Measurements from ENCODE around the gene NCAPG2. TPM values are rescaled to one million over a fixed set of nuclear protein-coding genes. Genes with fewer than 3 reads are reported as not detected.

The NCAPG2 gene
- total and polyA plus RNA-seq, 2 experiments from 2014 or later, result 38.7 to 91.2 TPM

GRCh38 chr7:158611541-158611940 is 93.1 kb downstream of the NCAPG2 start:
- H3K4me3 ChIP-seq, result no peak overlapping the region
- H3F3A ChIP-seq (replicated peaks; ENCODE audit: low read depth), result no peaks in the 10 kb centered on the region
- H3K9me2 ChIP-seq (ENCODE audit: insufficient read depth), result no peaks in the 10 kb centered on the region
- Mint-ChIP-seq H3K27ac (no peak overlapping the region), H3K36me3 (ENCODE audit: low read depth) (peaks cover 26% of the 10 kb centered on the region), H3K4me3 (no peak overlapping the region), H3K9me3 (no peaks in the 10 kb centered on the region; the same call in 2 of the 3 replicates), H3K4me1 (peaks cover 19% of the 10 kb centered on the region), H3K27me3 (ENCODE audit: insufficient read depth, low read depth, poor library complexity) (peaks cover 9% of the 10 kb centered on the region)
- no peak for DNase-seq (ENCODE audit: low spot score)
- H3K79me2 ChIP-seq (replicated peaks; ENCODE audit: insufficient read depth), result peaks cover 14% of the 10 kb centered on the region
- no peak for ATAC-seq
- no peaks in the 10 kb centered on the region for H3K36me3 ChIP-seq (ENCODE audit: insufficient read depth)
- no peaks in the 10 kb centered on the region for H3K27me3 ChIP-seq (ENCODE audit: insufficient read depth)
- peak overlapping the region; percentile 55; the same call in 1 of the 2 replicates for H3K27ac ChIP-seq (ENCODE audit: low read depth)
- H3K4me1 ChIP-seq (ENCODE audit: insufficient read depth), result peaks cover 20% of the 10 kb centered on the region
- H4K20me1 ChIP-seq (replicated peaks; ENCODE audit: insufficient read depth), result no peaks in the 10 kb centered on the region
- no peak for TF ChIP-seq POLR2AphosphoS5 (IDR thresholded peaks at IDR 0.05; ENCODE audit: low read depth)
- TF ChIP-seq ZNF331 (CRISPR knock-in tag; IDR thresholded peaks at IDR 0.05; ENCODE audit: low read depth), result no peak
- no peak for TF ChIP-seq NANOG (IDR thresholded peaks at IDR 0.05; ENCODE audit: borderline replicate concordance)
- TF ChIP-seq REST (IDR thresholded peaks at IDR 0.05; ENCODE audit: unreplicated experiment), result no peak
- no peak for TF ChIP-seq EZH2 (IDR thresholded peaks at IDR 0.05; ENCODE audit: low read depth, unreplicated experiment)
- TF ChIP-seq STAT1 (IDR thresholded peaks at IDR 0.05; ENCODE audit: unreplicated experiment), result no peak
- no peak for TF ChIP-seq ZNF462 (CRISPR knock-in tag; IDR thresholded peaks at IDR 0.05)
- no peak for TF ChIP-seq EZH2phosphoT487 (IDR thresholded peaks at IDR 0.05; ENCODE audit: unreplicated experiment)
- TF ChIP-seq CTCF (conservative IDR thresholded peaks at IDR 0.05; ENCODE audit: low read depth in 2 of 2), result no peak
- TF ChIP-seq ETS1 (IDR thresholded peaks at IDR 0.05), result no peak
- TF ChIP-seq CREB1 (CRISPR knock-in tag; IDR thresholded peaks at IDR 0.05; ENCODE audit: low read depth), result no peak
- no peak for TF ChIP-seq JUNB (IDR thresholded peaks at IDR 0.05; ENCODE audit: unreplicated experiment)
- no peak for TF ChIP-seq ZNF114 (CRISPR knock-in tag; IDR thresholded peaks at IDR 0.05)
- no peak overlapping the region for H3K4me2 ChIP-seq
- H2AFZ ChIP-seq, result no peak overlapping the region

All from GM23338 (cell line).